Vagina (tissue), 2 donors: ENCODE measurements around the gene PRSS21.

Source experiments
- POLR2A ChIP-seq, 2 donors: fragments of 450-650 bp; IDR thresholded peaks; one replicate each; pipeline ENCODE4 v1.6.1; 2017; ENCODE audit warnings: antibody characterized with exemption in 2 of 2, mild to moderate bottlenecking in 2 of 2, moderate library complexity in 2 of 2
- POLR2AphosphoS5 ChIP-seq, 2 donors: sonication (generic); formaldehyde crosslinking; IDR thresholded peaks; one replicate each; pipeline ENCODE4 v1.9.0; 2017; ENCODE audit warnings: antibody characterized with exemption in 2 of 2, mild to moderate bottlenecking in 2 of 2, low read depth in 1 of 2; ENCODE audit not compliant: insufficient read depth in 1 of 2
- TF ChIP-seq, protein P1 (sequence below), 3 experiments: fragments of 450-650 bp in 2 of 3; fragments of 200-600 bp in 1 of 3; sonication (generic) in 1 of 3; IDR thresholded peaks; one replicate each; pipeline ENCODE4 v1.5.1; 2017 to 2019; ENCODE audit warnings: antibody characterized with exemption in 3 of 3, mild to moderate bottlenecking in 2 of 3, moderate library complexity in 2 of 3

DNA sequence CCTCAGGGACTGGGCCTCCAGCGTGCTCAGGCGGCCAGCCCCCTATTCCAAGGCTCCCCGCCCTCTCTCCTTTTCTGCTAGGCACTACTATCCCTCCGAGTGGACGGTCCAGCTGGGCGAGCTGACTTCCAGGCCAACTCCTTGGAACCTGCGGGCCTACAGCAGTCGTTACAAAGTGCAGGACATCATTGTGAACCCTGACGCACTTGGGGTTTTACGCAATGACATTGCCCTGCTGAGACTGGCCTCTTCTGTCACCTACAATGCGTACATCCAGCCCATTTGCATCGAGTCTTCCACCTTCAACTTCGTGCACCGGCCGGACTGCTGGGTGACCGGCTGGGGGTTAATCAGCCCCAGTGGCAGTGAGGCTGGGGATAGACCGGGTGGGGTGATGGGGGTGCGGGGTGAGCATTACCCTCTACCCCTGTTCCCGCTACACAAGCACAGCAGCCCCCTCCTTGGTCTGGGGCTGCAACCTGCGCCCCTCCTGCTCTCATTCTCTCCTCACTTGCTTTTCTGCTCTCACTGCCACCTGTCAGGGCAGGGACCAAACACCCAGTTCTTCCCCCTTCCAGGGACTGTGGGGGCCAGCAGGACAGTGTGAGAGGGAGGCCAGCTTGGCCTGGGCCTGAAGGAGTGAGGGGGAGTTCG, 17.7 kb upstream of the PRSS21 start:
- TF ChIP-seq, protein P1, sequence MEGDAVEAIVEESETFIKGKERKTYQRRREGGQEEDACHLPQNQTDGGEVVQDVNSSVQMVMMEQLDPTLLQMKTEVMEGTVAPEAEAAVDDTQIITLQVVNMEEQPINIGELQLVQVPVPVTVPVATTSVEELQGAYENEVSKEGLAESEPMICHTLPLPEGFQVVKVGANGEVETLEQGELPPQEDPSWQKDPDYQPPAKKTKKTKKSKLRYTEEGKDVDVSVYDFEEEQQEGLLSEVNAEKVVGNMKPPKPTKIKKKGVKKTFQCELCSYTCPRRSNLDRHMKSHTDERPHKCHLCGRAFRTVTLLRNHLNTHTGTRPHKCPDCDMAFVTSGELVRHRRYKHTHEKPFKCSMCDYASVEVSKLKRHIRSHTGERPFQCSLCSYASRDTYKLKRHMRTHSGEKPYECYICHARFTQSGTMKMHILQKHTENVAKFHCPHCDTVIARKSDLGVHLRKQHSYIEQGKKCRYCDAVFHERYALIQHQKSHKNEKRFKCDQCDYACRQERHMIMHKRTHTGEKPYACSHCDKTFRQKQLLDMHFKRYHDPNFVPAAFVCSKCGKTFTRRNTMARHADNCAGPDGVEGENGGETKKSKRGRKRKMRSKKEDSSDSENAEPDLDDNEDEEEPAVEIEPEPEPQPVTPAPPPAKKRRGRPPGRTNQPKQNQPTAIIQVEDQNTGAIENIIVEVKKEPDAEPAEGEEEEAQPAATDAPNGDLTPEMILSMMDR (IDR thresholded peaks at IDR 0.05) = no peak
- no peak for TF ChIP-seq POLR2A (IDR thresholded peaks at IDR 0.05)
- no peak for TF ChIP-seq POLR2AphosphoS5 (IDR thresholded peaks at IDR 0.05; ENCODE audit: insufficient read depth in 1 of 2, low read depth in 1 of 2)
